T-helper 2 cell treated with Interferon-gamma antibody and Interleukin-4, amounts not matched to agents 100 ng/mL and 5 ng/mL, for 36 hours (primary cell): ENCODE data around the gene GPC6. TPM values are rescaled to one million over a fixed set of nuclear protein-coding genes. Genes with fewer than 3 reads are reported as not detected.

ENCODE experiments used
- intact Hi-C: fragments of 100-400 bp; cut with micrococcal nuclease; formaldehyde crosslinking; loops from one replicate; pipeline ENCODE4 v1.15.1; 2023
- total RNA-seq: library from RNA; stranded (reverse); gene quantifications from 2 replicates; pipeline ENCODE4 v1.2.3, GENCODE V29; 2022

The GPC6 gene
- total RNA-seq, 1 donor from 2014 or later, result not detected

- intact Hi-C loops, result no loop called here
Measured at GRCh38 chr13:93811738-93812112, 585.1 kb downstream of the GPC6 start.

- intact Hi-C loops, result no loop called here
Measured at GRCh38 chr13:93814658-93815057, 588.1 kb downstream of the GPC6 start.

- intact Hi-C loops, result no loop called here
Measured at GRCh38 chr13:93818345-93818744, 591.7 kb downstream of the GPC6 start.

- intact Hi-C loops, result no loop called here
Measured at GRCh38 chr13:93819331-93819890, 592.8 kb downstream of the GPC6 start.

GRCh38 chr13:93824286-93824685, 597.7 kb downstream of the GPC6 start:
- intact Hi-C loops, result no loop called here

GRCh38 chr13:93834051-93834450, 607.4 kb downstream of the GPC6 start:
- intact Hi-C loops, result no loop called here

- intact Hi-C loops, result no loop called here
Measured at GRCh38 chr13:93843082-93843481, 616.5 kb downstream of the GPC6 start.

- intact Hi-C loops, result no loop called here
Measured at GRCh38 chr13:93847162-93847561, 620.6 kb downstream of the GPC6 start.

GRCh38 chr13:93848247-93848646, 621.6 kb downstream of the GPC6 start:
- intact Hi-C loops, result no loop called here

GRCh38 chr13:93851236-93851635, 624.6 kb downstream of the GPC6 start:
- intact Hi-C loops, result no loop called here

- intact Hi-C loops, result no loop called here
Measured at GRCh38 chr13:93853912-93854311, 627.3 kb downstream of the GPC6 start.

- intact Hi-C loops, result no loop called here
Measured at GRCh38 chr13:93857126-93857525, 630.5 kb downstream of the GPC6 start.

- intact Hi-C loops, result no loop called here
Measured at GRCh38 chr13:93859716-93860115, 633.1 kb downstream of the GPC6 start.

- intact Hi-C loops, result no loop called here
Measured at GRCh38 chr13:93861818-93862217, 635.2 kb downstream of the GPC6 start.

- intact Hi-C loops, result no loop called here
Measured at GRCh38 chr13:93862259-93862658, 635.7 kb downstream of the GPC6 start.

- intact Hi-C loops, result no loop called here
Measured at GRCh38 chr13:93865235-93865634, 638.6 kb downstream of the GPC6 start.

GRCh38 chr13:93867481-93867880, 640.9 kb downstream of the GPC6 start:
- intact Hi-C loops, result no loop called here

GRCh38 chr13:93872376-93872775, 645.8 kb downstream of the GPC6 start:
- intact Hi-C loops, result no loop called here

- intact Hi-C loops, result no loop called here
Measured at GRCh38 chr13:93872786-93873347, 646.3 kb downstream of the GPC6 start.

GRCh38 chr13:93875547-93875946, 648.9 kb downstream of the GPC6 start:
- intact Hi-C loops, result no loop called here

GRCh38 chr13:93876236-93876635, 649.6 kb downstream of the GPC6 start:
- intact Hi-C loops, result no loop called here

- intact Hi-C loops, result no loop called here
Measured at GRCh38 chr13:93878675-93879074, 652.1 kb downstream of the GPC6 start.

- intact Hi-C loops, result no loop called here
Measured at GRCh38 chr13:93881411-93881810, 654.8 kb downstream of the GPC6 start.
